WERI-Rb-1 (cell line): ENCODE measurements around the gene NEAT1.

ENCODE experiments used
- DNase-seq: peaks from one replicate; pipeline ENCODE4 v3.0.0-alpha.2; 2020
- H3K27ac ChIP-seq: fragments of 250-450 bp; sonication (Bioruptor Pico); 2 replicates; pipeline ENCODE4 v1.5.1; 2020; ENCODE audit warnings: mild to moderate bottlenecking, moderate library complexity
- H3K27me3 ChIP-seq: fragments of 250-450 bp; sonication (Bioruptor Pico); 2 replicates; pipeline ENCODE4 v1.5.1; 2021; ENCODE audit warnings: mild to moderate bottlenecking, low read depth, moderate library complexity; ENCODE audit not compliant: insufficient read depth, severe bottlenecking
- H3K36me3 ChIP-seq: fragments of 250-450 bp; sonication (Bioruptor Pico); 2 replicates; pipeline ENCODE4 v1.5.1; 2020; ENCODE audit warnings: mild to moderate bottlenecking, moderate library complexity
- H3K4me3 ChIP-seq: 2 replicates; pipeline ENCODE4 v1.5.1; 2011; ENCODE audit warnings: low read depth, mild to moderate bottlenecking, control low read depth, low read length
- H3K9me3 ChIP-seq: fragments of 250-450 bp; sonication (Bioruptor Pico); 2 replicates; pipeline ENCODE4 v1.5.1; 2021; ENCODE audit warnings: mild to moderate bottlenecking, moderate library complexity; ENCODE audit not compliant: severe bottlenecking
- CTCF ChIP-seq: IDR thresholded peaks from 2 replicates; pipeline ENCODE4 v1.5.1; 2011; ENCODE audit warnings: low read depth, mild to moderate bottlenecking, control low read depth, inconsistent platforms, low read length

Gene NEAT1

DNA sequence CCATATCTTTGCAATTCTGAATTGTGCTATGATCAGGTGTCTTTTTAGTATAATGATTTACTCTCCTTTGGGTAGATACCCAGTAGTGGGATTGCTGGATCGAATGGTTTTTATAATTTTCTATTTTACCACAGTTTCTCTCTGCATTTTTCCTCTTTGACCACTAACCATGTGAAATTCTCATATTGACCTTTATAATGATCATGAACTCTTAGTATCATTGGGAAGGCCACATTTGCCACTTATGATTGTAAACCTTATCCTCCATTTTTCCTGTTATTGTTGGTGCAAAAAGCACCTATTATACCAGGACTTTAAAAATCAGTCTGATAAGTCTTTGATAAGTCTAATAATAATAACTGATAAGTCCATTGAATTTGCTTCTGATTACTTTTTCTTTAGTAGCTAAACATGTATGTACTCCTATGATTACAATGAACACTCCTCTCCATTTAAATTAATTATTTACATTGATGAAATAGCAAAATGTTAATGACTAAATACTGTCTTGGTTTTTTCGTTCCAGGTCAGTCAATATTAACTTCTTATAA, 9.6 kb downstream of the NEAT1 start:
- Histone ChIP-seq H3K36me3 (no peaks in the 10 kb centered on the region), H3K27me3 (no peaks in the 10 kb centered on the region), H3K9me3 (no peaks in the 10 kb centered on the region), H3K27ac (no peak overlapping the region), H3K4me3 (no peak overlapping the region)
- no peak for DNase-seq
- no peak for TF ChIP-seq CTCF

DNA sequence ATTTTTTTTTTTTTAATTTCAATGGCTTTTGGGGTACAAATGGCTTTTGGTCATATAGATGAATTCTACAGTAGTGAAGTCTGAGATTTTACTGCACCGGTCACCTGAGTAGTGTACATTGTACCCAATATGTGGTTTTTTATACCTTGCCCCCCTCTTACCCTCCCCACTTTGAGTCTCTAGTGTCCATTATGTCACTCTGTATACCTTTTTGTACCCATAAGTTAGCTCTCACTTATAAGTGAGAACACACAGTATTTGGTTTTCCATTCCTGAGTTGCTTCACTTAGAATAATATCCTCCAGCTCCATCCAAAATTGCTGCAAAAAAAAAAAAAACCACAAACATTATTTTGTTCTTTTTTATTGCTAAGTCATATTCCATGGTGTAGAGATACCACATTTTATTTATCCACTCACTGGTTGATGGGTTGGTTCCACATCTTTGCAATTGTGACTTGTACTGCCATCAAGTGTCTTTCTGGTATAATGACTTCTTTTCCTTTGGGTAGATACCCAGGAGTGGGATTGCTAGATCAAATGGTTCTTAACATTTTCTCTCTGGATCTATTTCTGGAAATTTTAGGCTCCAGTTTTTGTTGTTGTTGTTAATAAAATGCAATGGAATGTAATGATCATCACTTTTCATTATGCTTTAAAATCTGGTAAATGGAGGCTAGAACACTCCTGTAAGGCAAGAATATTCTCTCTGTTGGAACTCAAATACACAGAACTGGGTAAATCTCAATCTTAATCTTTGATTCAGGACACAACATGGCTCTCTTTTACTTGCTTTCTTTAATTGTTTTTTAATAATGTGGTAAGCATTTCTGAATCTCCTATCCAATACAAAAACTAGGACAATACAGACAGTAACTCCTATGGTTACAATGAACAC, 10.3 kb downstream of the NEAT1 start:
- H3K9me3 ChIP-seq, result no peaks in the 10 kb centered on the region
- H3K27ac ChIP-seq, result no peak overlapping the region
- H3K4me3 ChIP-seq, result no peak overlapping the region
- peak; percentile 36; the same call in 1 of the 2 replicates for TF ChIP-seq CTCF
- H3K36me3 ChIP-seq, result no peaks in the 10 kb centered on the region
- no peaks in the 10 kb centered on the region for H3K27me3 ChIP-seq
- no peak for DNase-seq

- Histone ChIP-seq H3K36me3 (no peaks in the 10 kb centered on the region), H3K9me3 (no peaks in the 10 kb centered on the region), H3K27ac (no peak overlapping the region), H3K27me3 (no peaks in the 10 kb centered on the region), H3K4me3 (no peak overlapping the region)
- no peak for DNase-seq
- TF ChIP-seq CTCF, result no peak
Measured at GRCh38 chr11:65433657-65434056, 11.1 kb downstream of the NEAT1 start.

GRCh38 chr11:65434057-65434666, 11.6 kb downstream of the NEAT1 start:
- no peak overlapping the region for H3K4me3 ChIP-seq
- TF ChIP-seq CTCF, result no peak
- no peaks in the 10 kb centered on the region for H3K36me3 ChIP-seq
- no peak for DNase-seq
- no peaks in the 10 kb centered on the region for H3K9me3 ChIP-seq
- H3K27ac ChIP-seq, result no peak overlapping the region
- no peaks in the 10 kb centered on the region for H3K27me3 ChIP-seq

- Histone ChIP-seq H3K36me3 (no peaks in the 10 kb centered on the region), H3K4me3 (no peak overlapping the region), H3K27me3 (no peaks in the 10 kb centered on the region), H3K27ac (no peak overlapping the region), H3K9me3 (no peaks in the 10 kb centered on the region)
- no peak for DNase-seq
- no peak for TF ChIP-seq CTCF
Measured at GRCh38 chr11:65434667-65435410, 12.2 kb downstream of the NEAT1 start.
